ENCODE results near the gene ABHD6.

- TF ChIP-seq FOXM1 (IDR thresholded peaks at IDR 0.05; ENCODE audit: borderline replicate concordance) (no peak), LEF1 (IDR thresholded peaks at IDR 0.05; ENCODE audit: borderline replicate concordance) (no peak), ELF4 (IDR thresholded peaks at IDR 0.05) (no peak), ARNT (IDR thresholded peaks at IDR 0.05) (no peak), FOXK2 (IDR thresholded peaks at IDR 0.05) (no peak), HDGF (IDR thresholded peaks at IDR 0.05; ENCODE audit: borderline replicate concordance) (no peak), CTBP1 (IDR thresholded peaks at IDR 0.05; ENCODE audit: borderline replicate concordance) (no peak)
Measured at GRCh38 chr3:58258392-58259055, 20.9 kb downstream of the ABHD6 start.
